HG02943 (cell line): Measurements from ENCODE around the gene SHISA2.
"Not testable (repeated sequence)": the region's sequence is repeated elsewhere in the genome, so short reads cannot be mapped to it uniquely, and the experiment has no call there.

Source experiments
- ATAC-seq: cut with Tn5 transposase; IDR thresholded peaks from one replicate; pipeline ENCODE4 v1.9.1; 2021; ENCODE audit warnings: mild to moderate bottlenecking, low read depth, moderate library complexity; ENCODE audit not compliant: unreplicated experiment

The SHISA2 gene

DNA sequence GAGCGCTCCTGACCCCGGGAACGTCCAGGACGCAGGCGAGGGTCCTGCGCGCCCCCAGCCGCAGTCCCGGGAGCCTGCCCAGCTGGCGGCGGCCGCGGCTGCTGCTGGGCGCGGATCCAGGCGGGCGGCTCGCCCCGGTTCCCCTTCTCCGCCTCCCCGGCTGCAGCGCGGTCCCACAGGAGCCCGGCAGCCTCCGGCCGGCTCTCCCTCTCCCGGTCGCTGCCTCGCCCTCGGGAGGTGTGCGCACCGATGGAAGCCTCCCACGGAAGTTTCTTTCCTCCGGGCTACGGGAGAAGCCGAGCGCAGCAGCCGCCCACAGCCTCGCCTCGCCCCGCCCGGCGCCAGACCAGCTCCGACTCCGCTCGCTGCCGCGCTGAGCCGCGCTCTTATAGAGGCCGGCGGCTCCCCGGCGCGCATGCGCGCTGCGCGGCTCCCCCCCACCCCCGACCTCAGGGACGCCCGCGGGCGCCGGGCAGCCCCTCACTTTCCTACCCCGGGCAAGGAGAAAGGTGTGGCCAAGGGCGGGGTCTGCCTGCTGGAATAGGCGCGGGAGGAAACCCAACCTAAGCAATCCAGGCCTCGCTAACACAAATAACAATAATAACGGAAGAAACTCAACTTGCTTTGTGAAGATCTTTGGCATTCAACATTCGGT lies at the start of gene SHISA2:
Gene SHISA2, minus strand, starts transcription at position 360 of the 655 bp plus-strand sequence. CDS start 1,041 bp downstream, outside the sequence.
- ATAC-seq: no peak

DNA sequence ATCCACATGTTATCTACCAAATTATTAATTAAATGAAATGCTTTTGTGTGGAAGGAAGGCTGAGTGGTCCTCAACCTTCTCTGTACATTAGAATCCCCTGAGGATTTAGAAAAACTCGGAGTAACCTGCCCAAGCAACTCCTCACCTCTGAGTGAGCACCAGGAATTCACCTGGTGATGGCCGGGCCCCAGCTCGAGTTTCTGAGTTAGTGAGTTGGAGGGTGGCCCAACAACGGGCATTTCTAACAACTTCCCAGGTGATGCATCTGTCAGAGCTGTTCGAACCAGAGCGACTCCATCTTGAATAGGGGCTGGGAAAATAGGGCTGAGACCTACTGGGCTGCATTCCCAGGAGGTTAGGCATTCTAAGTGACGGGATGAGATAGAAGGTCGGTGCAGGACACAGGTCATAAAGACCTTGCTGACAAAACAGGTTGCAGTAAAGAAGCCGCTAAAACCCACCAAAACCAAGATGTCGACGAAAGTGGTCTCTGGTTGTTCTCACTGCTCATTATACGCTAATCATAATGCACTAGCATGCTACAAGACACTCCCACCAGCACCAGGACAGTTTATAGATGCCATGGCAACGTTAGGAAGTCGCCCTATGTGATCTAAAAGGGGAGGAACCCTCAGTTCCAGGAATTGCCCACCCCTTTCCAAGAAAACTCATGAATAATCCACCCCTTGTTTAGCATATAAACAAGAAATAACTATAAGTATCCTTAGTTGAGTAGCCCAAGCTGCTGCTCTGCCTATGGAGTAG lies 44.2 kb upstream of the SHISA2 start:
- ATAC-seq: no peak

DNA sequence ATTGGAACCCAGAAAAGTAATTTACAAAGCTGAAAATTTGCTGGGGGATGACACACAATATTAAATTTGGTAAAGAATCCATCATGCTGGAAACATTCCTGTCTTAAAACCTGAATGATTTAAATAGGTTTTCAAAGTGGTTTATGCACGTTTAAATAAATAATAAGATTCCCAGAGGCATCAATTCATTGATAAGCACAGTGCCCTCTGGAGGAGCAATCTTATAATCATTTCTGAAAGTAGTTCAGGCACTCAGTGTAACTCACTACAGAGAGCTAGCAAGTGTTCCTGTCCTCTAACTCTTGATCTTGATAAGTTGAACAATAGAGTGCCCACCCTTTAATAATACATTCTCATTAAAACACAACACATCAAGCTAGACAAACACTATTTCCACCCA lies 43.5 kb upstream of the SHISA2 start:
- no peak for ATAC-seq

DNA sequence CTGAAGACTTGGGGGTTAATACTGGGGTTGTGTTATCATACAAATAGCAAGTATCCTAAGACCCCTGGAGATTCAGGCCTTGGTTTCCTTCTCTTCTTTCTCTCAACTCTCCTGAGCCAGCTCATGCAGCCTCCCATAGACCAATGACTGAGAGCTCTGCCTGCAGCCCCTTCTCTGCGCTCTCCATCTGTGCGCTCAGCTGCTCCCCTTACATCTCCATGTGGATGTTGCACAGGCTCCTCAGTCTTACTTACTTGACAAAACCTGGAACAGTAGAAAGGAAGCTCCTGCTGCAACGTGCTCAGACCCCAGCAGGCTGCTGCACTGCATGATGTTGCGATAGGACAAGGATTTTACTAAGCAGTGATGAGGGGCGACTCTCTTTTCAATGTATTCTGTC lies 25.0 kb upstream of the SHISA2 start:
- ATAC-seq: not testable (repeated sequence)

DNA sequence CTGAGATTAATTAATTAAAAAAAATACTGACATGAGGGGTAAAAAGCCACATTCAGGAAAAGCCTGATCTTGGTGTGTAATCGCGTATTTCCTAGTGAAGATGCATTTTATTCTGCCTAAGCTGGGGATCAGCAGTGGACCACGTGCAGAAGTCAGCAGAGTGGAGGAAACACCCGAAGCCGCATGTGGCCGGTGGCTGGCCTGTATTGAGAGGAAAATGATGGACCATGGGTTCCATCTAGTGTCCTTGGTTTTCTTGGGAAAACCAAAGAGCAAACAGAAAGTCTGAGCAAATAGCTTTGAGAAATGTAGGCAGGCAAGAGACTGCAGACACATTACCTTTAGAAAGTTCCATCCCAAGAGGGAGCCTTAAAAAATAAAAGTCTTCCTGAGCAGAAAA lies 23.7 kb upstream of the SHISA2 start:
- no peak for ATAC-seq

DNA sequence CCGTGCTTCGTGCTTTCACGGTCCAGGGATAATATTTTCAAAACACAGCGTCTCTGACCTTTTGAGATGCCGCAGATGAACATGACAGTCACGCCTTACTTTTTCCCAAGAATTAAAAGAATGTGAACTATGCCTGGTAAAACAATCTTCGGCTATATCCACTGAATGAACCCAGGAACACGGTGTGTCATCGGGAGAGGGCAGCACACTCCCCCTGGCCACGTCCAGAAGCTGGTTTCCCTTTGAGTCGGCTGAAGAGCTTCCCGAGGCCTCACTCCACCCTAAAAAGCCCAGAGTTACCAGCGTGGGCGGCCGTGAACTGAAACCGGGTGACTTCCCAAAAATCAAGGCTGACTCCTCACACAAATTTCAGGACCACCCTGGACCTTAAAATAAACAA lies 22.9 kb upstream of the SHISA2 start:
- no peak for ATAC-seq

DNA sequence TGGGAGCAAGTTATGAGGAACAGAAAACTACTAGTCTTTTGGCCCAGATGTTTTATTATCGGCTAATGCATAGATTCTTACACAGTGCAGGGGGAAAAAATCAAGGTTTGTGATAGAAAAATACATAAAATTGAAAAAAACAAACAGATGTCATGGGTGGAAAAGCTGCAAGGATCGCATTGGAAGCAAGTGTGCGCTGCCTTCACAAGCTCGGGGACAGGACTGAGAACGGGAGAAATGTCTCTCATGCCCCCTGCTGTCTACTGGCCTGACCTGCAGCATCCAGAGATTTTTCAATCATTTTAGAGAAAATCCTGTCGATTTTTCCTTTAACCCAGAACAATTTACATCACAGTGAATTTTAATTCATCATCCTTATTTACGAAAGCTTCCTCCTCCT lies 20.5 kb upstream of the SHISA2 start:
- not testable (repeated sequence) for ATAC-seq

DNA sequence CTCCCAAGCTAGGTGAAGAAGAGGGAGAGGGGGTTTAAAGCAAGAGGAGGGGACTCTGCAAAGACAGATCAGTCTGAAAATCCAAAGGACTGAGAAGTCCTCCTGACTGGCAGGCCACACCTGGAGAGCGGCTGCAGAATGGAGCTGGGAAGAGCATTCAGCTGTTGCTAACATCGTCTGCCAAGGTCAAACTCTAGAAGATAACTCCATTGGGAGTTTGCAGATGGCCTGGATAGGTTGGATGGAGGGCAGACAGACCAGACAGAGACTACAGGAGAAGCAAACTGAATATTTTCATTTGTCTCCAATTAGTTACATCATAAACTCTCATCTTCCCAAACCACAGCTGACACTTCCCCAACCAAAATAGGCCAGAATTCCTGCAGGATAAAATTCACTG lies 19.9 kb upstream of the SHISA2 start:
- no peak for ATAC-seq

DNA sequence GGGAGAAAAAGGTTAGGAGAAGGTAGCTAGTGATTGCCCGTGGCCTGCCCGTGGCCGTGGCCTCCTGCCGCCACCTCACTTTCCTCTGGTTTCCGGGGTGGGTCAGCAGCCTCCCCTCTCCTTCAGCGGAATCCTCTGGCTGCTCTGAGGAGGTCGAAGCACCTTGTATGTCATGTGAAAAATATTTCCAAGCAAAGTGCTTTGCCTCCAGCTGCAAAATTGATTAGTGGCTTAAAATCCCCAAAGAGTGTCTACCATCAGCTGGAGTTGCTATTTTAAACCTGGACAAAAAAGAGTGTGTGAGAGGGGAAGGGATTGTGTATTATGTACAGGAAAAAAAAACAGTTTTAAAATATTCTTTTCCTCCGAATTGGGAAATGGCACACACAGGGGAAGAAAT lies 17.8 kb upstream of the SHISA2 start:
- ATAC-seq: not testable (repeated sequence)

DNA sequence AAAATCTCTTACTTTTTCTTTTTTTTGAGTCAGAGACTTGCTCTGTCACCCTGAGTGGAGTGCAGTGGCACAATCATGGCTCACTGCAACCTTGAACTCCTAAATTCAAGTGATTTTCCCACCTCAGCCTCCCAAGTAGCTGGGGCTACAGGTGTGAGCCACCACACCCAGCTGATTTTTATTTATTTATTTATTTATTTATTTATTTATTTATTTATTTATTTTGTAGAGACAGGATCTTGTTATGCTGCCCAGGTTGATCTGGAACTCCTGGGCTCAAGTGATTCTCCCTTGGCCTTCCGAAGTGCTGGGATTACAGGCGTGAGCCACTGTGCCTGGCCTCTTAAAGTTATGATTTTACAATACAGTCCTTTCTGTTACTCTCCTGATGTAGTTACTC lies 16.6 kb upstream of the SHISA2 start:
- ATAC-seq: not testable (repeated sequence)

DNA sequence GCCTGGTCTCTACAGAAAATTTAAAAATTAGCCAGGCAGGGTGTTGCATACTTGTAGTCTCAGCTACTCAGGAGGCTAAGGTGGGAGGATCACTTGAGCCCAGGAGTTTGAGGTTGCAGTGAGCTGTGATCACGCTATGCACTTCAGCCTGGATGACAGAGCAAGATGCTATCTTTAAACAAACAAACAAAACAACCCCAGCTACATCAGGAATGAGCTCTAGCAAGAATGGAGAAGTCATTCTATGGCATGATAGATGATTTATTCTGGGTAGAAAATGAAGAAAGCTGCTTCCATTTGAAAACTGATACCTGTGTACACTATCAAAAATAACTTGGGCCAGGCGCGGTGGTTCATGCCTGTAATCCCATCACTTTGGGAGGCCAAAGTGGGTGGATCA lies 15.8 kb upstream of the SHISA2 start:
- ATAC-seq: no peak

DNA sequence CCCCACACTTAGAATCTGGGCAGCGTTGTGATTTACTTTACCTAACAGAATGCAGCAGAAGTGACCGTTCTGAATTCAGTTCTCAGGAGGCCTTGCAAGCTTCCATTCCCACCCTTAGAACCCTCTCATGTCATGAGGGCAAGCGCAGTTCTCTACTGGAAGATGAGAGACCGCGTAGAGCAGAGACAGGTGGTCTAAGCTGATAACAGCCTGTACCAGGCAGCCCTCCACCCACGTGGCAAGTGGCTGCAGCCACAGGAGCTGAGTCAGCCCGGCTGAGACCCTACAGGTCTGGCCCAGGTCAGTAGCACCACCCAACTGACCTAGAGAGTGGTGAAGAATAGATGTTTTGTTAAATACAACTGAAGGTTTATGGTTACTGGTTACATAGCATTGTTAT lies 14.7 kb upstream of the SHISA2 start:
- not testable (repeated sequence) for ATAC-seq

DNA sequence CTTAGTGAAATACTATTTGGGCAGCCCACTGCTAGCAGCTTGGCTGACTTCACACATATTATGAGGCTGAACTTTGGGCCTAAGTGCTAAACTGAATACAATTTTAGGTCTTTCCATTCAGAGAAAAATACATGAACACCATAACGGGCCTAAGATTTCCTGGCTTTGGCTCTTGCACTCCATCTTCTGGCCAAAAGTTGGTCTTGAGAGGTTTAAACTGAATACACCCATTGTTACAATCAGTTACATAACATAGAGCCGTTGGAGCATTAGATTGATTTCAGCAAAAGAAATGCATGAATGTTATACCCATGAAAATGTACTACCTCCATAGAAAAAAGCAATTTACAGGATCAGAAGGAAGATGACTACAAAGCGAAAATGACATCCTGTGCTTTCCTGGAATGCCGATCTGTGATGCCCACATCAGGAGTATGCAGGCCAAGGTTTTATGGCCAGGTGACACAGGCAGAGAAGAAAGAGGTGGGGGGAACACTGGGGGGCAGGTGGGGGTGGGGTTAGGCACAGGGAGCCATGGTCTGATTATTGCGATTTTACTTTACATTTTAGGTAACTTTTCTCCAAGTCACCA lies 11.1 kb upstream of the SHISA2 start:
- no peak for ATAC-seq

DNA sequence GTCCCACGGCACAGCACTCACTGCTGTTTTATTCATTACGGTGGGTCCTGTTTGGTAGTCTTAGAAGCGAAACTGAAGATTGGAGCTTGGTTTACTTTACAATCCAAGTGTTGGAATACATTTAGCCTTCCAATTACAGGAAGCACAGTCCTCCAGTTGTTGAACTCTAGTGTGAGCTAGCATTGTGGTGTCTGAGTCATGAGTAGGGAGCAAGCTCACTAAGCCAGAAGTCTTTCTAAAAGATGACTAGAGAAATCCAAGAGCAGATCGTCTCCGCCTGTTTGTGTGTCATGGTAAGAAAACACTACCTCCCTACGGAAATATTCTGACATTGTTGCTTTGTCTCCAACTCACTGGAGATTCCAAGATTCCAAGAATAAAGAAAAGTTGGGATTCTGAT lies 10.1 kb upstream of the SHISA2 start:
- no peak for ATAC-seq

DNA sequence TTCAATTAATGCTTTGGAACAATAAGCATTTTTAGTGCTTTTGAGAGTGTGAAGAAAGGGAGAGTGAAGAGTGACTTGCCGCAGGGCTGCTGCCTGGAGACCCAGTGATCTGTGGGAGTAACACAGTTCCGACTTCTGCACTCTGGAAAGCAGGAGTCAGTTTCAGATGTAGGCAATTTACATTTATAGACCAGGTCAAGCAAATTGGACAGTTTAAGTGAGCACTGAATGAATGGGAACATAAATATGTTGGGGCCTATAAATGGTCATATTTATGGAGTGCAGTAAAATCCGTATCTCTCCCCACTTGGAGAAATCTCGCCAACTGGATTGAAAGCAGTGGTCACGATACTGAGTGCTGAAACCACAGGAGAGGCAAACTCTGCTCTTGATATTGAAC lies 9.4 kb upstream of the SHISA2 start:
- no peak for ATAC-seq

DNA sequence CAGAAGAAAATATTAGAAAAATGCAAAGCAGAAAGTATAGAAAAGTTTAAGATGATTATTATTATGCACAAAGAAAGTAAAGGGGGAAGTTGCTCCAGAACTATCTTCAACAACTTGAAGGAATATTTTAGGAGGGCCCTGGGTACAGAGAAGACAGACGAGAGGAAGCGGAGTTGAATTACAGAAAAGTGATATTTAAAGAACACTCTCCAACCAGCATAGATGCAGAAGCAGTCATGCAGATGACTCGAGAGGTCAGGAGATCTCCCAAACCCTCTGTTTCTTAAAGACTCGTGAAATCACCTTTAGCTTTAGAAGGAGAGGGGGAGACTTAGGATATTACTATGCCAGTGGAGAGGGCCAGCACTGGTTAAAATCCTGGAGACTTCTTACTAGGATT lies 8.5 kb upstream of the SHISA2 start:
- ATAC-seq: no peak

DNA sequence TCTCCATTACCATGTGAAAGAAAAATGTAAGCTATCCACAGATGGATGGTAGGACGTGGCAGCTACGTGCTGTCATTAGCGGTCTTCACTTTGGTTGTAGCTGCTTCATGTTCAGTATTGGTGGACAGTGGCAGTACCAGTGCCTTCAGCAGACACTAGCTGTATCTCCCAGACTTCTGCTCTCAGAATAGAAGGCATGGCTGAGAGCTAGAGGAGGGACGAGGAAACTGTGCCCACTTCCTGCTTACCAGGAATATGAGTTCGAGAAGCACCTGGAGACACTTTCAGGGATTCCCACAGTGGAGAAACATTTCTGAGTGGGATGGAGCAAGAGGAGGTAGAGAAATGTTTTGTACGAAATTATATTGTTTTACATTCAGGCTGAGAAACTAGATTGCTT lies 6.9 kb upstream of the SHISA2 start:
- ATAC-seq: no peak

DNA sequence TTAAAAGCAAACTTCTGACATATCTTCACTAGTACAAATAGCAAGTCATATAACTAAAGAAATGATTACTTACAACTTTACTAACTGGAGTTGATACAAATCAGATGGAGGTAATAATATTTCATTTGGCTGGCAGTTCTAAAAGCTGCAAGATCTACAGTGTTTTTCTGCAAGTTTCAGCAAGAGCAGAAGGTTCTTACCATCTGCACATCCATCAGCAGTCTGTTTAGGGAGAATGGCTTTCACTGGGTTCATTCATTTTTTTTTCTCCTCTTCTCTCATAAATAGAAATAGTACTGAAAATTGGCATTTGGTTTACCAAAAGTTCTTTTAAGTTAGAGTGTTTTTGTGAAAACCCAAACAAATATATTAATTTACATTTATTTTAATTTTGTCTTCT lies 3.1 kb upstream of the SHISA2 start:
- ATAC-seq: no peak

DNA sequence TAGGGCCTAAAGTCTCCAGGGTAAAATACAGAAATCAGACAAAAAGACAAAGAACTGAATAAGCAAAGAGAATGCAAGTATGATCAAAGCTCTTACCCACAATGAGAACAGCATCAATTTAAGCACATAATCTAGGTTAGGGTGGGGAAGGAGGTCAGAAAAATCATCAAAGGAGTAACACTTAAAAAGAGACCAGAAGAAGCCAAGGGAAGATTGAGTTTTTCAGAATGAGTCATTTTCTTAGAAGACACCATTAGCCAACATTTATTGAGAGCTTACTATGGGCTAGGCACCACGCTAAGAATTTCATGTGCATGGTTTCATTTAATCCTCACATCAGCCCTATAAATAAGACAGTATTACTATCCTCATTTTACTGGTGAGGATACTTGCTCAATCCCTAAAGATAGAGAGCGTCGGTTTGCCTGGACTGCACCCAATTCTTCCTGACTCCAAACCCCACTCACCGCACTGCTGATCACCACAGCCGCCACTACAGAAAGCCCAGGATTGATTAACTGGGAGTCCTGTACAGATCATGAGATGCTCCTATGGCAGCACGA lies 1.7 kb upstream of the SHISA2 start:
- no peak for ATAC-seq

DNA sequence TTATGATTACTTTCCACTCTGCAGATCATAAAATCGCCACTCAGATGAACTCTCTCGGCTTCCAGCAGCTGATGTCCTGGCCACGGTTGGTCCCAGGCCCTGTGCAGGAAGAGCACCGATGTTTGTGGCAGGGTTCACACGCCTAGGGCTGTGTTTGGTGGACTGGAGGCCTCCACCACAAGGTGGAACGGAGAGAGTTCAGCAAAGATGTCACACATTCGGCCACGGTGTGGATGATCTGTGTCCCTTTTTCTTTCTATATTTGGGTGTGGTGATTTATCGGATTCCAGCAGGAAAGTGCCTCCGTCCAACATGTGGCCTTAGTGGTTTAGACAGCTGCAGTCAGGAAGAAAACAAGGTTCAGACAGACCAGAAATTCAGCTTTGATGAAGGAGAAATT lies 521 bp upstream of the SHISA2 start:
- ATAC-seq: no peak

DNA sequence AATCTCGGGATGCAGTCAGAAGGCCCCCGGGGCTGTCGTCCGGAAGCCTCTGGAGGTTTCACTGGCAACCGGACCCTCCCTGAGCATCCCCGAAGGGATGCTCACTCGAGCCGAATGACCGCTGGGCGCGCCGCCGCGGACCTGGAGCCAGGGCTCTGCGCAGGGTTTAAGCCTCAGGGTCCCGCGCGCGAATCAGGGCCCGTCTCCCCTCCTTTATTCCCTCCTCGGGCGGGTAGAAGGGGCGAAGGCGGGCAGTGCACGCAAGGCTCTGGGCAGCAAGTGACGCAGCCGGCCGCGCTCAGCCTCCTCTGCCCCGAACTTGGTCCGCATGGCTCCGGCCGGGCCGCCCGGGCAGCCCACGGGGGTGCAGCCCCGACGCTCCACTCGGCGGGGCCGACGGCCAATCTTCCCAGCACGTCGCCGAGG lies 572 bp downstream of the SHISA2 start:
- no peak for ATAC-seq
